HEK293 (cell line): ENCODE data around the gene TTC27.
A peak's percentile ranks its signal among the peaks of the same experiment; 100 is the strongest.

ENCODE experiments used
- CTCF ChIA-PET: fragments of 350-600 bp; formaldehyde crosslinking; extraction: SDS; loops from one replicate; lab custom pipeline; 2021; ENCODE audit warnings: antibody characterized with exemption; lab: Yijun Ruan, JAX
- POLR2A ChIA-PET: fragments of 300-600 bp; formaldehyde crosslinking; extraction: SDS; loops from one replicate; lab custom pipeline; 2020; ENCODE audit warnings: antibody characterized with exemption, inconsistent platforms; lab: Yijun Ruan, JAX
- H3K27ac ChIP-seq: fragments of 200-500 bp; sonication (Bioruptor generic); 2 replicates; pipeline ENCODE4 v1.5.1; 2014; ENCODE audit warnings: low read depth, low read length, control low read depth, inconsistent platforms; ENCODE audit errors: extremely low read depth
- H3K36me3 ChIP-seq, 2 experiments: fragments of 200-500 bp in 1 of 2; sonication (Bioruptor generic) in 1 of 2; 1 replicate in 1 of 2; 2 replicates in 1 of 2; pipeline ENCODE4 v1.5.1; 2014 to 2017; ENCODE audit warnings: inconsistent platforms in 2 of 2, low read length in 2 of 2; ENCODE audit not compliant: control insufficient read depth in 2 of 2, insufficient read depth in 1 of 2
- H3K4me1 ChIP-seq: fragments of 200-500 bp; sonication (Bioruptor generic); 2 replicates; pipeline ENCODE4 v1.5.1; 2014; ENCODE audit warnings: mild to moderate bottlenecking, low read length, inconsistent platforms; ENCODE audit not compliant: control insufficient read depth, insufficient read depth
- H3K4me3 ChIP-seq: 2 replicates; pipeline ENCODE4 v1.5.1; 2011; ENCODE audit warnings: low read depth, mild to moderate bottlenecking, control low read depth, low read length, moderate library complexity
- H3K9me3 ChIP-seq: fragments of 200-500 bp; sonication (Bioruptor generic); 2 replicates; pipeline ENCODE4 v1.5.1; 2014; ENCODE audit warnings: low read depth, low read length, inconsistent platforms; ENCODE audit not compliant: control insufficient read depth, insufficient read depth
- BCL11A ChIP-seq: fragments of 450-650 bp; formaldehyde crosslinking; IDR thresholded peaks from 2 replicates; pipeline ENCODE4 v1.5.1; 2016; ENCODE audit warnings: low read depth, missing biosample characterization, missing genetic modification characterization
- KLF16 ChIP-seq: fragments of 450-650 bp; formaldehyde crosslinking; IDR thresholded peaks from 2 replicates; pipeline ENCODE4 v1.5.1; 2017; ENCODE audit warnings: missing biosample characterization, missing genetic modification characterization
- SCRT2 ChIP-seq: fragments of 450-650 bp; formaldehyde crosslinking; IDR thresholded peaks from 2 replicates; pipeline ENCODE4 v1.5.1; 2016; ENCODE audit warnings: missing biosample characterization, missing genetic modification characterization
- TCF7L2 ChIP-seq: IDR thresholded peaks from 2 replicates; pipeline ENCODE4 v1.6.1; 2011; ENCODE audit warnings: low read depth, mild to moderate bottlenecking, inconsistent platforms, low read length, moderate library complexity, borderline replicate concordance
- ZBTB1 ChIP-seq: fragments of 450-650 bp; formaldehyde crosslinking; IDR thresholded peaks from 2 replicates; pipeline ENCODE4 v1.5.1; 2016; ENCODE audit warnings: missing biosample characterization, missing genetic modification characterization
- ZNF2 ChIP-seq: fragments of 450-650 bp; formaldehyde crosslinking; IDR thresholded peaks from 2 replicates; pipeline ENCODE4 v1.5.1; 2016; ENCODE audit warnings: missing biosample characterization, missing genetic modification characterization
- ZNF221 ChIP-seq: fragments of 450-650 bp; formaldehyde crosslinking; IDR thresholded peaks from 2 replicates; pipeline ENCODE4 v1.5.1; 2017; ENCODE audit warnings: missing biosample characterization, missing genetic modification characterization, borderline replicate concordance
- ZNF366 ChIP-seq: fragments of 450-650 bp; formaldehyde crosslinking; conservative IDR thresholded peaks from 2 replicates; pipeline ENCODE4 v1.5.1; 2016; ENCODE audit warnings: missing biosample characterization, missing genetic modification characterization
- ZNF544 ChIP-seq: fragments of 450-650 bp; formaldehyde crosslinking; IDR thresholded peaks from 2 replicates; pipeline ENCODE4 v1.5.0; 2017; ENCODE audit warnings: missing biosample characterization, missing genetic modification characterization
- ZNF558 ChIP-seq: fragments of 450-650 bp; formaldehyde crosslinking; IDR thresholded peaks from 2 replicates; pipeline ENCODE4 v1.5.1; 2016; ENCODE audit warnings: missing biosample characterization, missing genetic modification characterization
- ZNF600 ChIP-seq: fragments of 450-650 bp; formaldehyde crosslinking; IDR thresholded peaks from 2 replicates; pipeline ENCODE4 v1.5.1; 2016; ENCODE audit warnings: missing biosample characterization, missing genetic modification characterization
- ZNF629 ChIP-seq: fragments of 450-650 bp; formaldehyde crosslinking; IDR thresholded peaks from 2 replicates; pipeline ENCODE4 v1.5.1; 2017; ENCODE audit warnings: missing biosample characterization, missing genetic modification characterization
- ZNF777 ChIP-seq: fragments of 450-650 bp; formaldehyde crosslinking; IDR thresholded peaks from 2 replicates; pipeline ENCODE4 v1.5.1; 2017; ENCODE audit warnings: missing biosample characterization, missing genetic modification characterization, borderline replicate concordance
- ZSCAN30 ChIP-seq: fragments of 450-650 bp; IDR thresholded peaks from 2 replicates; pipeline ENCODE4 v1.5.1; 2018; ENCODE audit warnings: missing biosample characterization, mild to moderate bottlenecking, missing genetic modification characterization, moderate library complexity
- TF ChIP-seq, protein P1 (sequence below): fragments of 450-650 bp; formaldehyde crosslinking; IDR thresholded peaks from 2 replicates; pipeline ENCODE4 v1.5.1; 2016; ENCODE audit warnings: missing biosample characterization, missing genetic modification characterization, low read depth
- TF ChIP-seq, protein P2 (sequence below): fragments of 450-650 bp; formaldehyde crosslinking; IDR thresholded peaks from 2 replicates; pipeline ENCODE4 v1.5.1; 2016; ENCODE audit warnings: missing biosample characterization, missing genetic modification characterization
- TF ChIP-seq, protein P3 (sequence below): fragments of 450-650 bp; formaldehyde crosslinking; IDR thresholded peaks from 2 replicates; pipeline ENCODE4 v1.5.1; 2016; ENCODE audit warnings: missing biosample characterization, missing genetic modification characterization
- TF ChIP-seq, protein P4 (sequence below): fragments of 450-650 bp; formaldehyde crosslinking; IDR thresholded peaks from 2 replicates; pipeline ENCODE4 v1.5.1; 2016; ENCODE audit warnings: missing biosample characterization, missing genetic modification characterization

Gene TTC27

DNA sequence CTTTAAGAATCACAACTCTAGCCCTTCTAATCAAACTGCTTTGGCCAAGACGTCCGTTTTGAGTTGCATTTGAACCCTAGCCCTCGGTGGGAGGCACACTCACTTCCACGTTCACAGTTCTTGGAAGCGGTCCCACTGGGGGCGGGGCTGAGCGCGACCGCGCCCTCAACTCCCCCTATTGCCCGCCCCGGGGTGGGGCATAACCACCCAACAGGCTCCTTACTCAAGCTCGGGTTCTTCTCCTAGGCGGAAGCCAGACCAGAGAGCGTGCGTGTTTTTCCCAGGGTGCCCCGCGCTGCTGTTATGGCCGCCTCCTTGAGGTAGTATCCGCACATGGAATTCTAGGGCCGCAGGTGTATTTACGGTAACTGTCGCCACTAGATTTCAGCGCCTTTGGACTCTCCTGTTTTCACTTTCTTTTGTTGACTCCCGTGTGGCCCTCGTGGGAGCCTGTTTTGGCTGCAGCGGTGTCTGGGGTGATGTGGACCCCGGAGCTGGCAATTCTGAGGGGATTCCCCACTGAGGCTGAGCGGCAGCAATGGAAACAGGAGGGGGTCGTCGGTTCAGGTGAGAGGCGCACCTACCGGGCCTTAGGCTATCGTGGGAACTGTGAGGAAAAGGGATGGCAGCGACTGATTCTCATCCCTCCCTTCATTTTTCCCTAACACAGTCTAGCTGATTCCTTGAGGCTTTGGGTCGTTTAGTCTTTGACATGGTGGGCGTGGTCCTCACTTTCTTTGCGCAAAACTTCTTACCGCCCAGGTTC lies at the start of gene TTC27 (continued):
- no peak for TF ChIP-seq KLF16 (tag by site-specific recombination)
- peak; percentile 58 for TF ChIP-seq ZNF600 (tag by site-specific recombination)

DNA sequence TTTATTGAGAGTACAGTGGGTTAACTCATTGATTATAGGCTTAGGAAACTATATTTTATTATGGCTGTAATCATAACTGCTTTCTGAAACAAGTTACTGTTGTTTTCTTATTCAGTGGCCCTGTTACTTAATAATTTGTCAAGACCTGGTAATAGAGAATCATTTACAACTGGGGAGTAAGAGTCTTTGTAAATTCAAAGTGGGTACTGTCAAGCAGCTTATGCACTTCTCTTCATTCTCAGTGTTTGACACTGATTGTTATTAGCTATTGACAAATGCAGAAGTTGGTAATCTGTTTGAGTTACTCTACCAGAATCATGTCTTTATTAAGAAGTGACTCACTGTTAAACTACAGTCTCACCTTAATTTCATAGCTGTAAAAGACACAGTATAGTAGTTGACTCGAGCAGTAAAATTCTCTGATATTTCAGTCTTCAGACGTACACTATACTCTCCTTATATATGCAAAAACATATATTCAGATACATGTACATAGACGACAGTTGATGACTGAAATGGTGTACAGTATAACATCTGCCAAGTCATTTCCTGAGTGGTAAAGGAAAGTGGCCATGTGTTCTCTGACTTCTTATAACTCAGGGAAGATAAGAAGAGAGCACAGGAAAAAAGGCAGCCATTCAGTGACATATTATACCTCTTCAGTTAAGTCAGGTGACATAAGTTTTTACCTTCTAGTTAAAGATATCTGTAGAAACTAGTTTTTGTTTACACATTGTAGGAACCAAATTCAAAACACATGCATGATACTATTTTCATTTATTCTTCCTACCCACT lies 36.0 kb upstream of the TTC27 start:
- TF ChIP-seq, protein P1, sequence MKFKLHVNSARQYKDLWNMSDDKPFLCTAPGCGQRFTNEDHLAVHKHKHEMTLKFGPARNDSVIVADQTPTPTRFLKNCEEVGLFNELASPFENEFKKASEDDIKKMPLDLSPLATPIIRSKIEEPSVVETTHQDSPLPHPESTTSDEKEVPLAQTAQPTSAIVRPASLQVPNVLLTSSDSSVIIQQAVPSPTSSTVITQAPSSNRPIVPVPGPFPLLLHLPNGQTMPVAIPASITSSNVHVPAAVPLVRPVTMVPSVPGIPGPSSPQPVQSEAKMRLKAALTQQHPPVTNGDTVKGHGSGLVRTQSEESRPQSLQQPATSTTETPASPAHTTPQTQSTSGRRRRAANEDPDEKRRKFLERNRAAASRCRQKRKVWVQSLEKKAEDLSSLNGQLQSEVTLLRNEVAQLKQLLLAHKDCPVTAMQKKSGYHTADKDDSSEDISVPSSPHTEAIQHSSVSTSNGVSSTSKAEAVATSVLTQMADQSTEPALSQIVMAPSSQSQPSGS: no peak
- no peak for TF ChIP-seq ZNF558
- TF ChIP-seq ZNF221: no peak
- TF ChIP-seq, protein P2, sequence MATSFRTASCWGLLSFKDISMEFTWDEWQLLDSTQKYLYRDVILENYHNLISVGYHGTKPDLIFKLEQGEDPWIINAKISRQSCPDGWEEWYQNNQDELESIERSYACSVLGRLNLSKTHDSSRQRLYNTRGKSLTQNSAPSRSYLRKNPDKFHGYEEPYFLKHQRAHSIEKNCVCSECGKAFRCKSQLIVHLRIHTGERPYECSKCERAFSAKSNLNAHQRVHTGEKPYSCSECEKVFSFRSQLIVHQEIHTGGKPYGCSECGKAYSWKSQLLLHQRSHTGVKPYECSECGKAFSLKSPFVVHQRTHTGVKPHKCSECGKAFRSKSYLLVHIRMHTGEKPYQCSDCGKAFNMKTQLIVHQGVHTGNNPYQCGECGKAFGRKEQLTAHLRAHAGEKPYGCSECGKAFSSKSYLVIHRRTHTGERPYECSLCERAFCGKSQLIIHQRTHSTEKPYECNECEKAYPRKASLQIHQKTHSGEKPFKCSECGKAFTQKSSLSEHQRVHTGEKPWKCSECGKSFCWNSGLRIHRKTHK (tag by site-specific recombination): no peak
- no peak for TF ChIP-seq ZNF600 (tag by site-specific recombination)
- TF ChIP-seq, all 188 proteins: peak for 0
- no peak overlapping the region for H3K4me3 ChIP-seq
- H3K27ac ChIP-seq: no peak overlapping the region
- H3K9me3 ChIP-seq: no peaks in the 10 kb centered on the region
- POLR2A ChIA-PET: no interaction called here
- peaks cover 0 to 15% of the 10 kb centered on the region in 2 experiments; a peak in 1 of 3 replicates for H3K36me3 ChIP-seq
- H3K4me1 ChIP-seq: no peaks in the 10 kb centered on the region
- CTCF ChIA-PET: interaction anchor here (0.7 kb wide), 2 partner anchors 13 to 850 kb away, joined by 3 read pairs; no protein-coding TSS in a partner anchor

DNA sequence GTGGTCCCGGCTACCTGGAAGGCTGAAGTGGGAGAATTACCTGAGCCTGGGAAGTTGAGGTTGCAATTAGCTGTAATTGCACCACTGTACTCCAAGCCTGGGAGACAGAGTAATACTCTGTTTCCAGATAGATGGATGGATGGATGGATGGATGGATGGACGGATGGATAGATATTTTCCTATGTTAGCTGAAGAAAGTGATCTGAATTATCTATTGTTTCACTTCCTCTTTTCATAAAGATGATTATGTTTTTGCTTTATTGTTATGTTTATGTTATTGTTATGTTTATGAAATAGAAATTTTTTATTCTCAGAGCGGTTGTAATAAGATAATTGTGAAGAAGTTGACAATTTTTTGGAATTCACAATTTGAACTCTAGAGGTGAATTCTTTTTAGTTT lies 33.3 kb upstream of the TTC27 start:
- Histone ChIP-seq H3K9me3 (no peaks in the 10 kb centered on the region), H3K27ac (no peak overlapping the region), H3K4me1 (no peaks in the 10 kb centered on the region), H3K36me3 (peaks cover 14 to 28% of the 10 kb centered on the region in 2 experiments; a peak in 2 of 3 replicates), H3K4me3 (no peak overlapping the region)
- POLR2A ChIA-PET: no interaction called here
- CTCF ChIA-PET: no interaction called here
- no peak for TF ChIP-seq TCF7L2
- 0 out of 2 replicates have a peak, but pooled peaks have one; percentile 31 for TF ChIP-seq ZNF366 (tag by site-specific recombination)
- no peak for TF ChIP-seq ZNF2 (tag by site-specific recombination)

DNA sequence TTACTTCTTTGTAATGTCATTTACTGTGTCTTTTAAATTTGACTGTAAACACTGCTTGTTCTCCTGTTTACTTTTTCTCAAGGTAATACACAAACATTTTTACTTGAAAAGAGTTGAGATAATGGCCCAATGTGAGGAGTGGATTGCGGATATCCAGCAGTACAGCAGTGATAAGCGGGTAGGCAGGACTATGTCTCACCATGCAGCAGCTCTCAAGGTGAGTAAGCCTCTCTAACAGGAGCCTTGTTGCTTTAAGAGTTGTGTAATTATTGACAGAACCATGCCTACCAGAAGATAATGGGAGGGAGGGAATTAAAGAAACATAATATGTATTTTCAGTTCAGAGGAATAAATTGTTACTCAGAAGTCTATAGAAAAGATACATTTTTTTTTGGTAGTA lies 16.5 kb upstream of the TTC27 start:
- no peaks in the 10 kb centered on the region for H3K9me3 ChIP-seq
- no peak overlapping the region for H3K27ac ChIP-seq
- no peaks in the 10 kb centered on the region for H3K4me1 ChIP-seq
- H3K36me3 ChIP-seq: peaks cover 41 to 59% of the 10 kb centered on the region in 2 experiments
- no peak overlapping the region for H3K4me3 ChIP-seq
- TF ChIP-seq ZSCAN30 (tag by site-specific recombination): no peak
- no peak for TF ChIP-seq BCL11A (tag by site-specific recombination)
- TF ChIP-seq, all 188 proteins: peak for 0
- ChIA-PET POLR2A (no interaction called here), CTCF (no interaction called here)

DNA sequence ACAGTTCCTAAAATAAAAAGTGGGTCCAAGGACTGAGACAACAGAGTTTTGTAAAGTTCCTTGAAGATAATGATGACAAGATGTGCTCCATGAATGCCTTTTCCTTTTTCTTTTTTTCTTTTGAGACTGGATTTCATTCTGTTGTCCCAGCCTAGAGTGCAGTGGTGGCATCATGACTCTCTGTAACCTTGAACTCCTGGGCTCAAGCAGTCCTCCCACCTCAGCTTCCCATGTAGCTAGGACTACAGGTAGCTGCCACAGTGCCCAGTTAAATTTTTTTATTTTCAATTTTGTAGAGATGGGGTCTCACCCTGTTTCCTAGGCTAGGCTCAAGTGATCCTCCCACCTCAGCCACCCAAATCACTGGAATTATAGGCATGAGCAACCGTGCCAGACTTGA lies 16.1 kb upstream of the TTC27 start:
- Histone ChIP-seq H3K4me3 (no peak overlapping the region), H3K27ac (no peak overlapping the region), H3K4me1 (no peaks in the 10 kb centered on the region), H3K9me3 (no peaks in the 10 kb centered on the region), H3K36me3 (peaks cover 44 to 55% of the 10 kb centered on the region in 2 experiments)
- ChIA-PET POLR2A (no interaction called here), CTCF (no interaction called here)
- TF ChIP-seq ZNF366 (tag by site-specific recombination): no peak
- no peak for TF ChIP-seq ZBTB1
- TF ChIP-seq ZNF629 (tag by site-specific recombination): no peak
- TF ChIP-seq, protein P3, sequence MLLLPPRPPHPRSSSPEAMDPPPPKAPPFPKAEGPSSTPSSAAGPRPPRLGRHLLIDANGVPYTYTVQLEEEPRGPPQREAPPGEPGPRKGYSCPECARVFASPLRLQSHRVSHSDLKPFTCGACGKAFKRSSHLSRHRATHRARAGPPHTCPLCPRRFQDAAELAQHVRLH (tag by site-specific recombination): no peak
- no peak for TF ChIP-seq SCRT2 (tag by site-specific recombination)
- TF ChIP-seq ZNF777: no peak
- TF ChIP-seq, protein P4, sequence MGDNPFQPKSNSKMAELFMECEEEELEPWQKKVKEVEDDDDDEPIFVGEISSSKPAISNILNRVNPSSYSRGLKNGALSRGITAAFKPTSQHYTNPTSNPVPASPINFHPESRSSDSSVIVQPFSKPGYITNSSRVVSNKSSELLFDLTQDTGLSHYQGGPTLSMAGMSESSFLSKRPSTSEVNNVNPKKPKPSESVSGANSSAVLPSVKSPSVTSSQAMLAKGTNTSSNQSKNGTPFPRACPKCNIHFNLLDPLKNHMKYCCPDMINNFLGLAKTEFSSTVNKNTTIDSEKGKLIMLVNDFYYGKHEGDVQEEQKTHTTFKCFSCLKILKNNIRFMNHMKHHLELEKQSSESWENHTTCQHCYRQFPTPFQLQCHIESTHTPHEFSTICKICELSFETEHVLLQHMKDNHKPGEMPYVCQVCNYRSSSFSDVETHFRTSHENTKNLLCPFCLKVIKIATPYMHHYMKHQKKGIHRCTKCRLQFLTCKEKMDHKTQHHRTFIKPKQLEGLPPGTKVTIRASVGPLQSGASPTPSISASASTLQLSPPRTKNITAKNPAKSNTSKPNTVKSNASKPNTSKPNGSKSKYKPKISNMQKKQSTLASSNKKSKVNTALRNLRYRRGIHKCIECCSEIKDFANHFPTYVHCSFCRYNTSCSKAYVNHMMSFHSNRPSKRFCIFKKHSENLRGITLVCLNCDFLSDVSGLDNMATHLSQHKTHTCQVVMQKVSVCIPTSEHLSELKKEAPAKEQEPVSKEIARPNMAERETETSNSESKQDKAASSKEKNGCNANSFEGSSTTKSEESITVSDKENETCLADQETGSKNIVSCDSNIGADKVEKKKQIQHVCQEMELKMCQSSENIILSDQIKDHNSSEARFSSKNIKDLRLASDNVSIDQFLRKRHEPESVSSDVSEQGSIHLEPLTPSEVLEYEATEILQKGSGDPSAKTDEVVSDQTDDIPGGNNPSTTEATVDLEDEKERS (tag by site-specific recombination): no peak
- no peak for TF ChIP-seq ZNF544 (tag by site-specific recombination)
